ENCODE results near the gene TENM4.

GRCh38 chr11:78741741-78742140 lies 699.1 kb downstream of the TENM4 start:
- no peak for TF ChIP-seq TARDBP (IDR thresholded peaks at IDR 0.05)
- no peak for TF ChIP-seq ARNT (IDR thresholded peaks at IDR 0.05)
- TF ChIP-seq NFRKB (IDR thresholded peaks at IDR 0.05): no peak
- no peak for TF ChIP-seq FOXM1 (IDR thresholded peaks at IDR 0.05; ENCODE audit: borderline replicate concordance)
- no peak for TF ChIP-seq BHLHE40 (IDR thresholded peaks at IDR 0.05; ENCODE audit: borderline replicate concordance)
- no peak for TF ChIP-seq ELF4 (IDR thresholded peaks at IDR 0.05)
- no peak for TF ChIP-seq SP1 (IDR thresholded peaks at IDR 0.05)
- TF ChIP-seq LEF1 (IDR thresholded peaks at IDR 0.05; ENCODE audit: borderline replicate concordance): no peak

Measured in HEK293T (cell line).